A673 (cell line): Measurements from ENCODE around the gene SYT11.

Source experiments
- EZH2 ChIP-seq: fragments of 200-600 bp; sonication (generic); IDR thresholded peaks from 2 replicates; pipeline ENCODE4 v1.6.1; 2017; ENCODE audit warnings: borderline replicate concordance, low read depth, mild to moderate bottlenecking, mixed read lengths, antibody characterized with exemption, low read length; ENCODE audit not compliant: poor library complexity, severe bottlenecking
- TF ChIP-seq, protein P1 (sequence below): fragments of 300-800, 200-600 bp; sonication (generic); conservative IDR thresholded peaks from 2 replicates; pipeline ENCODE4 v1.5.1; 2017; ENCODE audit warnings: low read depth, mild to moderate bottlenecking, antibody characterized with exemption, low read length, moderate library complexity, mixed read lengths

DNA sequence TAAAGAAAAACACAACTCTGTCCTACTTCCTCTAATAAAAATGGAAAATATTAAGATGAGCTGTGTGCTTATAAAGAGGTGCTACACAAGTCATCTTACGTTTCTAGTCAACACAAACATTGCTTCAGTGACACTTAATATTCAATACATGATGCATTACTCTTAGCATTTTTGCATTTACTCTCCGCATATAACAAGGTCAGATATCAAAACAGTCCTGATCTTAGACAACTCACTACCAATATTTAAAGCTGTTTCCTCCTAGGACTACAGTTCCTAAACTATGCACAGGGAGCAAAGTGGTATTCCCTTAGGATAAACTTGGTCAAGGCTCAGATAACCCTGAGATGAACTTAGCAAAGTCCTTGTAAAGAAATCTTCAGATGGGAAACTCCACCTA lies 39.5 kb downstream of the SYT11 start:
- TF ChIP-seq, protein P1, sequence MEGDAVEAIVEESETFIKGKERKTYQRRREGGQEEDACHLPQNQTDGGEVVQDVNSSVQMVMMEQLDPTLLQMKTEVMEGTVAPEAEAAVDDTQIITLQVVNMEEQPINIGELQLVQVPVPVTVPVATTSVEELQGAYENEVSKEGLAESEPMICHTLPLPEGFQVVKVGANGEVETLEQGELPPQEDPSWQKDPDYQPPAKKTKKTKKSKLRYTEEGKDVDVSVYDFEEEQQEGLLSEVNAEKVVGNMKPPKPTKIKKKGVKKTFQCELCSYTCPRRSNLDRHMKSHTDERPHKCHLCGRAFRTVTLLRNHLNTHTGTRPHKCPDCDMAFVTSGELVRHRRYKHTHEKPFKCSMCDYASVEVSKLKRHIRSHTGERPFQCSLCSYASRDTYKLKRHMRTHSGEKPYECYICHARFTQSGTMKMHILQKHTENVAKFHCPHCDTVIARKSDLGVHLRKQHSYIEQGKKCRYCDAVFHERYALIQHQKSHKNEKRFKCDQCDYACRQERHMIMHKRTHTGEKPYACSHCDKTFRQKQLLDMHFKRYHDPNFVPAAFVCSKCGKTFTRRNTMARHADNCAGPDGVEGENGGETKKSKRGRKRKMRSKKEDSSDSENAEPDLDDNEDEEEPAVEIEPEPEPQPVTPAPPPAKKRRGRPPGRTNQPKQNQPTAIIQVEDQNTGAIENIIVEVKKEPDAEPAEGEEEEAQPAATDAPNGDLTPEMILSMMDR, result no peak
- no peak for TF ChIP-seq EZH2
